BE2C (cell line): ENCODE data around the gene NUP188.
"Not testable (repeated sequence)": the region's sequence is repeated elsewhere in the genome, so short reads cannot be mapped to it uniquely, and the experiment has no call there.

ENCODE experiments used
- DNase-seq: peaks from one replicate; pipeline ENCODE4 v3.0.0-alpha.2; 2020
- H3K27me3 ChIP-seq: fragments of 250-450 bp; sonication (Bioruptor Pico); 2 replicates; pipeline ENCODE4 v1.5.1; 2020; ENCODE audit warnings: mild to moderate bottlenecking
- H3K36me3 ChIP-seq: fragments of 250-450 bp; sonication (Bioruptor Pico); 2 replicates; pipeline ENCODE4 v1.5.1; 2020; ENCODE audit warnings: mild to moderate bottlenecking
- H3K4me1 ChIP-seq: fragments of 250-450 bp; sonication (Bioruptor Pico); 2 replicates; pipeline ENCODE4 v1.5.1; 2020
- H3K4me3 ChIP-seq: 2 replicates; pipeline ENCODE4 v1.5.1; 2011; ENCODE audit warnings: low read depth, low read length
- H3K9me3 ChIP-seq: fragments of 250-450 bp; sonication (Bioruptor Pico); 2 replicates; pipeline ENCODE4 v1.5.1; 2020
- TF ChIP-seq, protein P1 (sequence below): IDR thresholded peaks from 2 replicates; pipeline ENCODE4 v1.5.1; 2012; ENCODE audit warnings: mild to moderate bottlenecking, low read depth, low read length

NUP188 gene

DNA sequence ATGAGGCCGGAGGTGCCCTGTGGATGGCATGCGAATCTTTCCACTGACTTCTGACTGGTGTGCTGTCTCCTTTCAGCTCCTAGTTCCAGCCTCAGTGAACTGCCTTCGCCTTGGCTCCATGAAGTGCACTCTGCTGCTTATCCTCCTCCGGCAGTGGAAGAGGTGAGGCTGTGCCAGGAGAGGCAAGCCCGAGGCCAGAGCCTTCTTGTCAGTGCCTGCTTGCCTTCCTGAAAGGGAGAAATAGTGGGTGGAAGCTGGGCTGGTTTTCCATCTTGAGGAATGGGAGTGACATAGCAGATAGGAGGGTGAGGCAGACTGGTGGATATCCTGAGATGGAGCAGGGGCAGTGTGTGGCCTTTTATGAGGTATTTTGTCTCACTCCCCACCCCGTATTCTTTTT lies 51.0 kb downstream of the NUP188 start:
- peaks cover 97% of the 10 kb centered on the region for H3K36me3 ChIP-seq

DNA sequence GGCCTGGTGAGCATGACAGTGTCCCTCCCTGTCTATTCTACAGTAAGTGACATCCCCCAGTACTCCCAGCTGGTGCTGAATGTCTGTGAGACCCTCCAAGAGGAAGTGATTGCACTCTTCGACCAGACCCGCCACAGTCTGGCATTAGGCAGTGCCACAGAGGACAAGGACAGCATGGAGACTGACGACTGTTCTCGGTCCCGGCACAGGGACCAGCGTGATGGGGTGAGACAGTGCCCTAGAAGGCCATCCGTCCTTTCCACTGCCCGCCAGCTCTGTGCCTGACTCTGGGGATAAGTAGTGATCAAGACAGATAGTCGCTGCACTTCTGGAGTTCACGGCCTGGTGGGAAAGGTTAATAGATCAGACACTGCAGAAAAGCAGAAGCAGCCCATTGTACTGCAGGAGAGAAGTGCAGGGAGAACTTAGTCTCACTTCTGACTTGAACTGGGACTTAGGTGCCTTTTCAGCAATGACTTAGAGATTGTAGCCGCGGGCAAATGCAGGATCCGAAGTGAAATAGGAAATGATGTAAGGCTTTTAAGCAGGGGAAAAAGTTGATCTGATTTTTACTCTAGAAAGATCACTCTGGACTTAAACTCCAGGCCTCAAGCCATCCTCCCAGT lies 52.2 kb downstream of the NUP188 start:
- H3K4me1 ChIP-seq: no peaks in the 10 kb centered on the region
- no peaks in the 10 kb centered on the region for H3K9me3 ChIP-seq
- DNase-seq: no peak
- no peak overlapping the region for H3K4me3 ChIP-seq
- H3K27me3 ChIP-seq: no peaks in the 10 kb centered on the region
- peaks cover 89% of the 10 kb centered on the region for H3K36me3 ChIP-seq
- TF ChIP-seq, protein P1, sequence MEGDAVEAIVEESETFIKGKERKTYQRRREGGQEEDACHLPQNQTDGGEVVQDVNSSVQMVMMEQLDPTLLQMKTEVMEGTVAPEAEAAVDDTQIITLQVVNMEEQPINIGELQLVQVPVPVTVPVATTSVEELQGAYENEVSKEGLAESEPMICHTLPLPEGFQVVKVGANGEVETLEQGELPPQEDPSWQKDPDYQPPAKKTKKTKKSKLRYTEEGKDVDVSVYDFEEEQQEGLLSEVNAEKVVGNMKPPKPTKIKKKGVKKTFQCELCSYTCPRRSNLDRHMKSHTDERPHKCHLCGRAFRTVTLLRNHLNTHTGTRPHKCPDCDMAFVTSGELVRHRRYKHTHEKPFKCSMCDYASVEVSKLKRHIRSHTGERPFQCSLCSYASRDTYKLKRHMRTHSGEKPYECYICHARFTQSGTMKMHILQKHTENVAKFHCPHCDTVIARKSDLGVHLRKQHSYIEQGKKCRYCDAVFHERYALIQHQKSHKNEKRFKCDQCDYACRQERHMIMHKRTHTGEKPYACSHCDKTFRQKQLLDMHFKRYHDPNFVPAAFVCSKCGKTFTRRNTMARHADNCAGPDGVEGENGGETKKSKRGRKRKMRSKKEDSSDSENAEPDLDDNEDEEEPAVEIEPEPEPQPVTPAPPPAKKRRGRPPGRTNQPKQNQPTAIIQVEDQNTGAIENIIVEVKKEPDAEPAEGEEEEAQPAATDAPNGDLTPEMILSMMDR: no peak

More for the DNA sequence above, 51.0 kb downstream of the NUP188 start:
- Histone ChIP-seq H3K9me3 (no peaks in the 10 kb centered on the region), H3K27me3 (no peaks in the 10 kb centered on the region), H3K4me1 (no peaks in the 10 kb centered on the region), H3K4me3 (no peak overlapping the region)
- no peak for DNase-seq
- TF ChIP-seq, protein P1: no peak

DNA sequence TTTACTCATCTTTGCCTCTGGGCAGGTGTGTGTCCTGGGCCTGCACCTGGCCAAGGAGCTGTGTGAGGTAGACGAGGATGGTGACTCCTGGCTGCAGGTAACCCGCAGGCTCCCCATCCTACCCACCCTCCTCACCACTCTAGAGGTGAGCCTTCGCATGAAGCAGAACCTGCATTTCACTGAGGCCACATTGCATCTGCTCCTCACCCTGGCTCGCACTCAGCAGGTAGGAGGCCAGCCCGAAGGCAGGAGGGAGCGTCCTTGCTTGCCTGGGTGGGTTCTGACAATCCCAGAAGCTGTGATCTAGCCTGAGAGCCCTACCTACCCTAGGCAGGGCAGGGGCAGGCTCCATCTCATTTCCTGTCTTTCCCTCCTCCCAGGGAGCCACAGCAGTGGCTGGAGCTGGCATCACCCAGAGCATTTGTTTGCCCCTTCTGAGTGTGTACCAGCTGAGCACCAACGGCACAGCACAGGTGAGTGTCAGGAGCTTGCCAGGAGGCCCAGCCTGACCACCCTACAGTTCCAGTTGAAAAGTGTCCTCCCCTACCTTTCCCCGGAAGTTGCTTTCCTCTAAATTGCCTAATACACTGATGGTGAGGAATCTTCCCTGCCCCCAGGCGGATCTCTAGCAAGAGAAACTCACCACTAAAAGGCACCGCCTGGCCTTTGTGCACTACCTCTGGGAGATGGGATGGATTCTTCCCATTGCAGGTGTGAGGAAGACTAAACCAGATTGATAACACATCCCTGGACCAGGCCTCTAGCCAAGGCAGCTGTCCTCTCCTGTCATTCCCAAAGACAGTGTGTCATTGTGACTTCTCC lies 54.2 kb downstream of the NUP188 start:
- Histone ChIP-seq H3K36me3 (peaks cover 88% of the 10 kb centered on the region), H3K4me3 (no peak overlapping the region), H3K9me3 (no peaks in the 10 kb centered on the region), H3K4me1 (no peaks in the 10 kb centered on the region), H3K27me3 (no peaks in the 10 kb centered on the region)
- TF ChIP-seq, protein P1: no peak
- no peak for DNase-seq

DNA sequence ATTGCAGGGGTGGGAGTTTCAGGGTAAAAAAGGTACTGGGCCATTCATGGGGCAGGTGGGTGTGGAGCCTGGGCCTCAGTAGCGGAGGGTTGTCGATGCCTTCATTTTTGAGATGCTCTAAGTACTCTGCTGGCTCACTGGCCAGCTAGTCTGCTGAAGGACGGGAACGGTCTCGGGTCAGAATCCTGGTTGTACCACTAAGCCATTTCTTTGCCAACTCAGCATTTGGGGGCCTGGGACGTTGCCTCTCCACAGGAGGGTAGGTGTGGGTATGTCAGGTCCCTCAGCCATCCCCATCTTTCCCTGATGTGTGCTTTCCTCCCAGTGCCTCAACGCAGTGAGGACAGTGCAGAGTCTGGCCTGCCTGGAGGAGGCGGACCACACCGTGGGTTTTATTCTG lies 55.5 kb downstream of the NUP188 start:
- no peak for DNase-seq
- H3K4me1 ChIP-seq: peaks cover 10% of the 10 kb centered on the region

DNA sequence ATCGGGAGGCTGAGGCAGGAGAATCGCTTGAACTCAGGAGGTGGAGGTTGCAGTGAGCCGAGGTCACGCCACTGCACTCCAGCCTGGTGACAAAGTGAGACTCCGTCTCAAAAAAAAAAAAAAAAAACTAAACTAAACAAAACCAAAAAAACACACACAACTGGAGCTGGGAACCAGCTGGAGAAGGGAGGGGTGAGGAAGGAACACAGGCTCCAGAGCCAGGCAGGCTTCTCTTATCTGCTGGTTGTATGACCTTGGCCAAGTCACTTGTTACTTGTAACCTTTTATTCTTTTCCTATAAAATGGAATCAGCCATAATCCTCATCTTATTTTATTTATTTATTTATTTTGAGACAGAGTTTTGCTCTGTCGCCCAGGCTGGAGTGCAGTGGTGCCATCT lies 56.7 kb downstream of the NUP188 start:
- H3K9me3 ChIP-seq, DNase-seq, H3K27me3 ChIP-seq, H3K4me3 ChIP-seq: not testable (repeated sequence)
- Histone ChIP-seq H3K4me1 (peaks cover 17% of the 10 kb centered on the region), H3K36me3 (peaks cover 80% of the 10 kb centered on the region)

More for the DNA sequence above, 55.5 kb downstream of the NUP188 start:
- Histone ChIP-seq H3K9me3 (no peaks in the 10 kb centered on the region), H3K27me3 (no peaks in the 10 kb centered on the region), H3K36me3 (peaks cover 83% of the 10 kb centered on the region), H3K4me3 (no peak overlapping the region)
- TF ChIP-seq, protein P1: no peak

DNA sequence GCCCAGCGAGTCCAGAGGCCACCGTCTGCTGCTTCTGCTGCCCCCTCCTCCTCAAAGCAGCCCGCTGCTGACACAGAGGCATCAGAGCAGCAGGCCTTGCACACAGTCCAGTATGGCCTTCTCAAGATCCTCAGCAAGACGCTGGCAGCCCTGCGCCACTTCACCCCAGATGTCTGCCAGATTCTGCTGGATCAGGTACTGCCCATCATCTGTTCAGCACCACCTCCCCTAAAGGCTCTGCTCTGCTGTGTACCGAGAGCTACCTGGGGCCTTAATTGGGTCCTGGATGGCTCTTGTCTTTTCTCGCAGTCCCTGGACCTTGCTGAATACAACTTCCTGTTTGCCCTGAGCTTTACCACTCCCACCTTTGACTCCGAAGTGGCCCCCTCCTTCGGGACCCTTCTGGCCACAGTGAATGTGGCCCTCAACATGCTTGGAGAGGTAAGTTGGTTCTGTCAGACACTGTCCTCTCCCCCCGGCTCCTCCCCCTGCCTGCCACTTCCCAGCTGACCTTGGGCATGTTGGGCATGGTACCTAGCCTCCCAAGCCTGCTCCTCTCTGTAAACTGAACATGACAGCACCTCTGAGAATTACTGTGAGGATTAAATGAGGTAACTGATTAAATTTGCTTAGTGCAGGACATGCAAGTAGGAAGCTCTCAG lies 58.0 kb downstream of the NUP188 start:
- DNase-seq: no peak

More for the DNA sequence above, 58.0 kb downstream of the NUP188 start:
- H3K4me1 ChIP-seq: peaks cover 17% of the 10 kb centered on the region
- TF ChIP-seq, protein P1: no peak
- no peak overlapping the region for H3K4me3 ChIP-seq
- H3K9me3 ChIP-seq: no peaks in the 10 kb centered on the region
- H3K27me3 ChIP-seq: no peaks in the 10 kb centered on the region
- H3K36me3 ChIP-seq: peaks cover 67% of the 10 kb centered on the region
